Measurements from ENCODE around the gene CIDEC.
"Not testable (repeated sequence)": the region's sequence is repeated elsewhere in the genome, so short reads cannot be mapped to it uniquely, and the experiment has no call there.

Gene CIDEC

GRCh38 chr3:9854291-9854940, 25.6 kb downstream of the CIDEC start:
- DNase-seq (ENCODE audit: low read depth, low spot score); H3K4me3 ChIP-seq (ENCODE audit: low read length): not testable (repeated sequence)

- H3K4me3 ChIP-seq (ENCODE audit: low read length) = no peak overlapping the region
- no peak for DNase-seq (ENCODE audit: low read depth, low spot score)
Observed at GRCh38 chr3:9852528-9852927, 27.5 kb downstream of the CIDEC start.

GRCh38 chr3:9851926-9852325, 28.1 kb downstream of the CIDEC start:
- H3K4me3 ChIP-seq (ENCODE audit: low read length); DNase-seq (ENCODE audit: low read depth, low spot score): not testable (repeated sequence)

- DNase-seq (ENCODE audit: low read depth, low spot score); H3K4me3 ChIP-seq (ENCODE audit: low read length): not testable (repeated sequence)
Observed at GRCh38 chr3:9851383-9851782, 28.7 kb downstream of the CIDEC start.

- H3K4me3 ChIP-seq (ENCODE audit: low read length) = not testable (repeated sequence)
- DNase-seq (ENCODE audit: low read depth, low spot score) = peak; percentile 24
Observed at GRCh38 chr3:9848860-9849259, 31.2 kb downstream of the CIDEC start.

GRCh38 chr3:9847870-9848269, 32.2 kb downstream of the CIDEC start:
- not testable (repeated sequence) for DNase-seq (ENCODE audit: low read depth, low spot score); H3K4me3 ChIP-seq (ENCODE audit: low read length)

- DNase-seq (ENCODE audit: low read depth, low spot score) = no peak
- no peak overlapping the region for H3K4me3 ChIP-seq (ENCODE audit: low read length)
Observed at GRCh38 chr3:9846931-9847488, 33.0 kb downstream of the CIDEC start.

GRCh38 chr3:9846231-9846630, 33.8 kb downstream of the CIDEC start:
- no peak overlapping the region for H3K4me3 ChIP-seq (ENCODE audit: low read length)

GRCh38 chr3:9843715-9844438, 36.2 kb downstream of the CIDEC start, which contains the start of gene RPUSD3:
TSS of gene RPUSD3 (minus strand) at chr3:9844008. CDS start at chr3:9843990, 18 bp downstream.
- H3K4me3 ChIP-seq (ENCODE audit: low read length) = peak within 1 kb of the TSS; percentile 98

More at GRCh38 chr3:9846231-9846630, 33.8 kb downstream of the CIDEC start:
- no peak for DNase-seq (ENCODE audit: low read depth, low spot score)

GRCh38 chr3:9841015-9841414, 39.0 kb downstream of the CIDEC start:
- no peak overlapping the region for H3K4me3 ChIP-seq (ENCODE audit: low read length)
- DNase-seq (ENCODE audit: low read depth, low spot score) = no peak

More at GRCh38 chr3:9843715-9844438, 36.2 kb downstream of the CIDEC start, which contains the start of gene RPUSD3:
- DNase-seq (ENCODE audit: low read depth, low spot score) = peak; percentile 90

GRCh38 chr3:9838856-9839255, 41.2 kb downstream of the CIDEC start:
- no peak for DNase-seq (ENCODE audit: low read depth, low spot score)
- no peak overlapping the region for H3K4me3 ChIP-seq (ENCODE audit: low read length)

- peak; percentile 21 for DNase-seq (ENCODE audit: low read depth, low spot score)
Observed at GRCh38 chr3:9837701-9838582, 42.1 kb downstream of the CIDEC start.

GRCh38 chr3:9834520-9835380, 45.3 kb downstream of the CIDEC start:
- H3K4me3 ChIP-seq (ENCODE audit: low read length) = no peak overlapping the region
- no peak for DNase-seq (ENCODE audit: low read depth, low spot score)

More at GRCh38 chr3:9837701-9838582, 42.1 kb downstream of the CIDEC start:
- H3K4me3 ChIP-seq (ENCODE audit: low read length) = no peak overlapping the region

- no peak overlapping the region for H3K4me3 ChIP-seq (ENCODE audit: low read length)
- DNase-seq (ENCODE audit: low read depth, low spot score) = no peak
Observed at GRCh38 chr3:9833078-9833477, 47.0 kb downstream of the CIDEC start.

- no peak for DNase-seq (ENCODE audit: low read depth, low spot score)
- H3K4me3 ChIP-seq (ENCODE audit: low read length) = no peak overlapping the region
Observed at GRCh38 chr3:9831253-9831652, 48.8 kb downstream of the CIDEC start.

GRCh38 chr3:9828801-9829755, 51.0 kb downstream of the CIDEC start:
- H3K4me3 ChIP-seq (ENCODE audit: low read length) = no peak overlapping the region
- no peak for DNase-seq (ENCODE audit: low read depth, low spot score)

Data from Jurkat, Clone E6-1 (cell line).